Measurements from ENCODE around the gene LGALS14.
"Not testable (repeated sequence)": the region's sequence is repeated elsewhere in the genome, so short reads cannot be mapped to it uniquely, and the experiment has no call there.

LGALS14 gene, protein sequence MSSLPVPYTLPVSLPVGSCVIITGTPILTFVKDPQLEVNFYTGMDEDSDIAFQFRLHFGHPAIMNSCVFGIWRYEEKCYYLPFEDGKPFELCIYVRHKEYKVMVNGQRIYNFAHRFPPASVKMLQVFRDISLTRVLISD

DNA sequence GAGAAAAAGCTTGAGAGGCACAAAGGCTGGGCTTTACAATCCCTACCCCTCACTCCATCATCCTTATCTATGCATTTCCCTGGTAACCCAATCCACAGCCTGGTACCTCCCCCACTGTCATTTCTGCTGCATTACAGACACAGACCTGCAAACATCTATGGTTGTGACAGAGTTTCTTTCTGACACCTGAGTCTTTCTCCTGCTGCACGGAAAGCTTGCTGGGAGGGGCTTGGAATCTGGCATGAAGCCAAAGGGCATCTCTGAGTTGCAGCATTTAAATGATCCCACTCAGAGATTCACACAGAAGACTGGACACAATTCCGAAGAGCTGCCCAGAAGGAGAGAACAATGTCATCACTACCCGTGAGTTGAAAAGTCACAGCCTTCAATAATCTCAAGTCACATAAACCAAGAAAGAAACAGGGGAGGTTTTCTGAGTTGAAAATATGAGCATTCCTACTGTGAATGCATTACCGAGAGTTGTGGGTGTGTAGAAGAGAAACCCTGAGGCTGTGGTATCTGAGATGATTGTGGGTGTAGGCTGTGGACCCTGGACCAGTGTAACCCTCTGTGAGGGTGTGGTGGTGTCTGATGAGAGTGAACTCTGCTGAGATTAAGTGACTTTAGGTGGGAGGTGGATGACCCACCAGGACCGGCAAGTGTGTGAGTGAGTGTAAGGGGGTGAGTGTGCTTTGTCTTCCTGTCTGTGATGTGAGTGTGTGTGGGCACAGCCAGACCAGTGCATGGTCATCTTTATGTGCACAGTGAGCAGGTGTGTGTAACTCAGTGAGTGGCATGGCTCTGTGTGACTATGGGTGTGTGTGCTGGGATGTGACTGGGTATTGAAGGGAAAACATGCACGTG lies at the start of gene LGALS14:
Gene LGALS14, plus strand, starts transcription at position 301 of the 864 bp plus-strand sequence. Its CDS starts 48 bp downstream, at position 349.
- no peak for DNase-seq

DNA sequence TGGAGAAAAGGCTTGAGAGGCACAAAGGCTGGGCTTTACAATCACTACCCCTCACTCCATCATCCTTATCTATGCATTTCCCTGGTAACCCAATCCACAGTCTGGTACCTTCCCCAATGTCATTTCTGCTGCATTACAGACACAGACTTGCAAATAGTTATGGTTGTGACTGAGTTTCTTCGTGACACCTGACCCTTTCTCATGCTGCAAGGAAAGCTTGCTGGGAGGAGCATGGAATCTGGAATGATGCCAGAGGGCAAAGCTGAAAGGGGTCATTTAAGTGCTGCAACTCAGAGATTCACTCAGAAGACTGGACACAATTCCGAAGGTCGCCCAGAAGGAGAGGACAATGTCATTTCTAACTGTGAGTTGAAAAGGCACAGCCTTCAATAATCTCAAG lies 48.7 kb upstream of the LGALS14 start, which contains the start of gene LGALS16:
Gene LGALS16, plus strand, starts transcription at position 301 of the 400 bp plus-strand sequence. Its CDS starts 49 bp downstream, at position 350.
- DNase-seq, result no peak

DNA sequence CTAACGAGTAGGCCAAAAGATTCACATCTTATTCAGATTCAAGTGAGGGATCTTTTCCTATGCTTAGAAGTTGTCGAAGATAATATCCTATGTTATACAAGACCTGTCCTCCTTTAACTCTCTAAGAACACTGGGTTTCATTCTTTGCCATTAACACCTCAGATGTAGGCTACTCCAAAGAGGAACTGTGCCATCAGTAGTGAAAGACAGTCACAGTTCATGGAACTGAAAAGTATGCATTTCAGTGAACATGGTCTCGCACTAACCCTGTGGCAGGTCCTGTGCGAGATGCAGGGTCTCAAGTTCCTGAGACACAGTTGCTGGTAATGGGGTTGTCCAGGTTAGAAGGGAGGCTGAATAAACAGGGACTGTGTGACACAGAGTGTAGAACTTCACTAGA lies 44.5 kb upstream of the LGALS14 start:
- no peak for DNase-seq

DNA sequence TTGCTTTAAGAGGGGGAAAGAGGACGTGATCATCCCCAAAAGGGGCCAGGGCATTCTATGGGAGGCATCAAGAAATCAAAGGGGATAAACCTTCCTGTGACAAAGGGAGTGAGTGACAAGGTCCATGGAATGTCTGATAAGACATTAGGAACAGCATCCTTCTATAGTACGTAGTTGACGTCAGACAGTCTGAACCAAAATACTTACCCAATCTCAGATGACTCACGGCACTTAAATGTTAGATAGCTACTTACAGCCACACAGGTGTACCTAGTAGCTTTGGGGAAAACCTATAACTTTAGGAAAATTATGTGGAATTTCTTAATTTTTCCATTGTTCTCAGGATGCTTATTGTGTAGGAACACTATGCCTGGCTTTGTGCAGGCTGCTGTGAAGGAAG lies 43.6 kb upstream of the LGALS14 start:
- DNase-seq, result no peak

DNA sequence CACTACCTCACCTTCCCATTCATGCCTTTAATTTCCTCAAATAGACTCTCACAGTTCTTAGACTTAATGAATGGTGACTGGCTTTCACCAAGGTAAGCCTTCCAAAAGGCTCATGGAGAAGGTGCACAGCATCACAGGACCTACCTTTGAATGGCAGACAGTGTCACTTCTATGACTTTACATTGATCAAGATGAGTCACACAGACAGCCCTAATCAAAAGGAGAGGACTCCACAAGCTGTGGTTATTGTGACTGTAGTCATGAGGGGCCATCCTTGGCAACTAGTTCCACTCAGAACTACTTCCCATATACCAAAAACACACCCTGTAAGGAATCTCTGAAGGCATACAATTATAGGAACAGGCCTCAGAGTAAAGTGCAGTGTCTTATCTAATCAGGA lies 42.7 kb upstream of the LGALS14 start:
- no peak for DNase-seq

DNA sequence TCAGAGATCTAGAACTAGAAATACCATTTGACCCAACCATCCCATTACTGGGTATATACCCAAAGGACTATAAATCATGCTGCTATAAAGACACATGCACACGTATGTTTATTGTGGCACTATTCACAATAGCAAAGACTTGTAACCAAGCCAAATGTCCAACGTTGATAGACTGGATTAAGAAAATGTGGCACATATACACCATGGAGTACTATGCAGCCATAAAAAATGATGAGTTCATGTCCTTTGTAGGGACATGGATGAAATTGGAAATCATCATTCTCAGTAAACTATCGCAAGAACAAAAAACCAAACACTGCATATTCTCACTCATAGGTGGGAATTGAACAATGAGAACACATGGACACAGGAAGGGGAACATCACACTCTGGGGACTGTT lies 34.4 kb upstream of the LGALS14 start:
- DNase-seq, result not testable (repeated sequence)

DNA sequence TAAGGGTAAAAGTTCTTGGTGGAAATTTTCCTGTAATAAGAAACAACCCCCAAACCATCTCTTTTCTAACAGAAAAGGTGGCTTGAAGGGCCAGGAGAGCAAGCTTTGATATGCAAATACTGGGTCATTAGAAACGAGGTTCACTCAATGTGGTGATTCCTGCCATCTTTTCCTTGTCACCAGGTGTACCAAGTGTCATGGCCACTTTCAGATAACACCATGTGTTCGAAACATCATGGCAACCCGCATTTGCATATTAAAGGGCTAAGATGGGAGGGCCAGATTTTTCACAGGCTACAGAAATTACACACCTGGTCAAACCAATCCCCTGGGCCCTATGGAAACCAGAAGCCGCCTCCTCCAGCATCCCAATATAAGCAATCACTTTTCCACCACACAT lies 33.3 kb upstream of the LGALS14 start:
- no peak for DNase-seq

DNA sequence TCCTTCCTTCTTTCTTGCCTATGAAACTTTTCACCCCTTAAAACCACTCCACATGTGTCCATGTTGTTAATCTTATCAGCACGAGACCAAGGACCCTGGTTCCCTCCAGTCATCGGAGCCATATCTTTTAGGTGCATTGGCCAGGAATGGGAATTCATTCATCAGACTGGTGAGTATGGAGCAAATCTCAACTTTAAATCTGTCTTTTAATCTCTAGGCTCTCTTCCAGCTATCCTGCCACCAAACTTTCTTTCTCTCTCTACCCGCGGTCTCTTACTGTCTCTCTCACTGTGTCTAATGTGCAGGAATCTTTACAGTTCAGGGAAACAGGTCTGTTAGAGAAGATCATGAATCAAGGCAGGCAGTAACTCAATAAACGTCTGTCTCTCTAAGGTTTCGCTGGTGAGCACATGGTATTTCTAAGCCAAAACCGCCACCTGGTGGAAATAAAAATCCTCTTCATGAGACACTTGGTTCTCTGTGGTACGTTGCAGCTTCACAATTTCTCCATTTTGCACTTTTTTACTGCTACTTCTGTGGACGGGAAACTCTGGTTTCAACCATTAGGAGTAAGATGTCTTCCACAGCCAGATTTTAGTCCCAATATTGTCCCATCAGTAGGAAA lies 32.4 kb upstream of the LGALS14 start:
- DNase-seq, result peak in 6 of 14 donors; percentile 0 to 25 (median 2)

DNA sequence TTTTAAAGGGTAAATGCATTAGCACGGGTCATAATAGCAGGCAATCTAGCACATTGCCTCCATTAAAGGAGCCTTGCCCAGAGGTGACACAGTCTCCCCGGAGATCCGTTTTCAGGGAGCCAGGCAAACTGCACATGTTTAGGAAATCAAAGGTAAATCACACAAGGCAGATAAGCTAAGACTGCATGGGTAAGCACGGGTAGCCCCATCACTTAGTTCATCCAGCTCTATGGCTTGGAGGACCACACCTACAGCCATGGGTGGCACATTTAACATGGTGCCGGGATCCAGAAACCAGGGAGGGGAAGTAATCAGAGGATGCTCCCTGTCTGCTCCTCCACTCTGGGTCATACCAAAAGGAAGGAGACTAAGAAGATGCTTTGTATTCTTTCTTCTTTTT lies 31.8 kb upstream of the LGALS14 start:
- no peak for DNase-seq

DNA sequence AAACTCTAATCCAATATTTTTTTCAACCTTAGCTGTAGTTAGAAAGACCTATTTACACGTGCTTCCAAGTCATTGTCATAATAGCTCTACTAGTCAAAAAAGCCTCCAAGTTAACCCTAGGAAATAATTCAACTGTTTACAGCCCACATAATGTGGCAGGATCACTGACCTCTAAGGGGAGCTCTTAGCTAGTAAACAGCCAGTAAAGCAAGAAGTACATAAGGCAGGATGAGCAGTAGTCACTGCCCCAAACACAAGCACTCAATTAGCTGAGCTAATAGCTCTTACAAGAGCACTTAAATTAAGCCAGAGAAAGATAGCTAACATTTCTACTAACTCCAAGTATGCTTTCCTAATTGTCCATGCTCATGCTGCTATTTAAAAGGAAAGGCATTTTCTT lies 30.4 kb upstream of the LGALS14 start:
- DNase-seq, result not testable (repeated sequence)

DNA sequence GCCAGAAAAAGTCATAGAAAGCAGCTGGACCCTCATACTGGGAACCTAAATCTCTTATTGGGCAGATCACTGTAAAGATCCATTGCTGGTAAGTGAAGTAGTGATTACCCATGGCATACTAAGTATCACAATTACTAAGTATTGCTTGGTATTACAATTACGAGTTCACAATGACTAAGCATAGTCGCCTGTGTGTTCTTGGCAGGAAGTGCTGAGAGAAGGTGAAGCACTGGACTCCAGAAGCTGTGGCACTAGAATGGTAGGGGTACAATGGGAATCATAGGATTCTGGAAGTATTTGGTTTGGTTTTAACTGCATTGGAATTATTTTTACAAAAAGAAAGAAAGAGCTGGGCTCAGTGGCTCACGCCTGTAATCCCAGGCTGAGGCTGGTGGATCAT lies 28.3 kb upstream of the LGALS14 start:
- DNase-seq, result no peak

DNA sequence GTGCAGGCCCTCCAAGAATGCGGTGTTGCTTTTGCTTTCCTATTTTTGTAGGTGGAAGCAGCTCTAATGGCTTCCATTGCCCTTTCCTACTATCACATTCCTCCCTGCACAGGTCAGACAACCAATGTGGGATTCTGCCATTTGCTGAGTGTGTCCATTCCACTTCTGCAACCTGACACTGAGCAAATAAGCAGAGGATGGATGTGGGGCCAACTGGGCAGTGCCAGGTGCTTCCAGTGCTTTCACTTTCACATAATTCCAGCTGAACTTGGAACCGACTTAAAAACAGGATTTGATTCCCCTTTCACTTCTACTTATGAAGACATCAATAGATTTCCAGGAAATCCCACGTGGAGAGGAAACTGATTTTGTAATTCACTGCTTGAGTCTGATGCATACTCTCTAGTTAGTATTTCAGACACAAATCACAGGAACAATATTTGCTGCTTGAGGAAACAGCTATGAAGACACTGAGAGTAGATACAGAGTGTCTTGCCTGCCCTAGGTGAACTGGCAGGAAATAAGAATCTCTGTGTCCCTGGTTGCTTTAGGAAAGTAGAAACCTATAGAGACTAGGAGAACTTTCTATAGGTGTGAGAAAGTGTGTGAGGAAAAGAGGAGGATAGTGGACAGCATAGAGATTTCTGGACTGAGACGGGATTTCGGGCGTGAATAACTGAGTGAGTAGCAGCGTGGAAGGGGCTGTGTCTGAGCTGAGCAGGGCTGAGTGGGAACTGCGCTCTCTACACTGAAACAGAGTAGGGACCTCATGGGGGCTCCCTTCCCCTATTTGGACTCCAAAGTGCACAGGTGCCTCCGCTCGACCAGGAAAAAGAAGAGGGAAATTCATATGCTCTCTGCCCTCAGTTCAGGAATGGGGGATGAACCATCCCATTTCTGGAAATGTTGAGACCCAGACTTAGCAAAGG lies 26.1 kb upstream of the LGALS14 start:
- DNase-seq, result no peak

DNA sequence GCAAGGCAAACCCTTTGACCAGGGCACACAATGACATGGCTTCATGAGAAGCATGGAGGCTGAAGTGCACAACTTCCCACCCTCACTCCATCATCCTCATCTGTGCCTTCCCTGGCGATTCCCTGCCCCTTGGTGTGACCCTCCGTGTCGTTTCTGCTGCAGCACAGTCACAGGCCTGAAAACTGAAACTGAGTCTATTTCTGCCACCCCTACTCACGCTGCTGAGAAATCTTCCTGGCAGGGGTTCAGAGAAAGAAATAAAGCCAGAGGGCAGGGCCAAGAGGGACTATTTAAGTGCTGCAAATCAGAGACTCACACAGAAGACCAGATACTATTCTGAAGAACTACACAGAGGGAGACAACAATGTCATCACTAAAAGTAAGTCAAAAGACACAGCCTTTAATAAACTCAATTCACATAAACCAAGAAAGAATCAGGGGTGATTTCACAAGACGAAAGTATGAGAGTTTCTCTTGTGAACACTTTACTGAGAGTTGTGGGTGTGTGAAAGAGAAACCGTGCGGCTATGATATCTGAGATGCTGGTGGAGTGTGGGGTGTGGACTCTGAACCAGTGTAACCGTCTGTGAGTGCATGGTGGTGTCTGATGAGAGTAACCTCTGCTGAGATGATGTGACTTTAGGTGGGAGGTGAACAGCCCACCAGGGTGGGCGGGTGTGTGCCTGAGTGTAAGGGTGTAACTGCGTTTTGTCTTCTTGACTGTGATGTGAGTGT lies 25.1 kb upstream of the LGALS14 start:
- DNase-seq, result no peak

DNA sequence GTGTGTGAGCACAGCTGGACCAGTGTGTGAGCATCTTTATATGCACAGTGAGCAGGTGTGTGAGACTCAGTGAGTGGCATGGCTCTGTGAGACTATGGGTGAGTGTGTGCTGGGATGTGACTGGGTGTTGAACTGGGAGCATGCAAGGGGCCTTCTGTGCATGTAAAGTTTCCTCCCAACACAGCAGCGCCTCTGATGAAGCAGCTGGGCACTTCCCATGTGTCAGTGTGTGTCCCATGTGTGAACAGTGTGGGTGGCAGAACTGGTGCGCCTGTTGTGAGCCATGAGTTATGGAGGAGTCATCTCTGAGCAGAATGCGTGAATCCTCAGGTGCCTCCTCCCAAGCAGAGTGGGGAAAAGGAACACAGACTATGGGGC lies 24.5 kb upstream of the LGALS14 start:
- no peak for DNase-seq

DNA sequence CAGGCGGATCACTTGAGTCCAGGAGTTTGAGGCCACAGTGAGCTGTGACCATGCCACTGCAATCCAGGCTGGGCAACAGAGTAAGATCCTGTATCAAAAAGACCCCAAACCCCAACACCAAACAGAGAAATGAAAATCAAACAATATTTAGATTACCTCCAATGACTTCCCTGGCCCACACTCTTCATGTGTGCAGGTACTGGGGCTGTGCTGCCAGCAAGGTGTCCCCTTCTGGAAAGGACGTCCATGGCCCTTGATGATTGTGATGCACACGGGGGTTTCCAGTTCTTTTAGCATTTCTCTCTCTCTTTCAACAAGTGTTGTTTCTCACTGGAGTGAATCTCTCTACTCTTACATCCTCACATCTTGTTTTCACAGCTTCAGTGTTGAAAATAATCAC lies 23.7 kb upstream of the LGALS14 start:
- no peak for DNase-seq

DNA sequence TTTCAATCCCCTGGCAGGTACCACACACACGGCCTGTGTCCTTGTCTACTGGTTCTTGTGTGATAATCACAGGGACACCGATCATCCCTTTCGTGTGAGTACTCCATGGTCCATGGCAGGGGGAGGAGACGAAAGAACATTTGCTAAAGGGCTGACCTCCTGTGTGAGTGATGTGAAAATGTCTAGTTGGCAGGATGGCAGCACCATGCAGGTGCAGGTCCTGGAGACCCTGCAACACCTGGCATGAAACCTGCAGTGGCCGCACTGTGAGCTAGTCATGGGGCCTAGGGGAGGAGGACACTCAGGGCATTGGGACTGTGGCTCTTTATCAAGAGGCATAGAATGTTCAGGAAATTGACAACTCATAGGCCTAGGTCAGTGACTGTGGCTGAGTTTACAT lies 22.9 kb upstream of the LGALS14 start:
- no peak for DNase-seq

DNA sequence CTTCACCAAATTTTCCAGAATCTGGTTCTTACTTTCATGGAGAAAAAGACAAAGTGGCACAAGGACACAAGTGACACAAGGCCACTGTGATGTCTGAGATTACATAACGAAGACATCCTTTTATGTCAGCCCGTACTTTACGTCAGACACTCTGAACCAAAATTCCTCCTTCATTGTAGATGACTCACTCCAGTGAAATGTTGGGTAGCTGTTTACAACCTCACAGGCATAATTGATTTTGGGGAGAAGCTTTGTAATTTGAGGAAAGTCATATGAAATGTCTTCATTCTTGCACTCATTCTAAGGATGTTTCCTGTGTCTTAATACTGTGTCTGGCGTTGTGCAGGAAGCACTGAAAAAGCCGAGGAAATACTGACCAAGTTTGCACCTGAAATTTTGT lies 20.0 kb upstream of the LGALS14 start:
- no peak for DNase-seq

DNA sequence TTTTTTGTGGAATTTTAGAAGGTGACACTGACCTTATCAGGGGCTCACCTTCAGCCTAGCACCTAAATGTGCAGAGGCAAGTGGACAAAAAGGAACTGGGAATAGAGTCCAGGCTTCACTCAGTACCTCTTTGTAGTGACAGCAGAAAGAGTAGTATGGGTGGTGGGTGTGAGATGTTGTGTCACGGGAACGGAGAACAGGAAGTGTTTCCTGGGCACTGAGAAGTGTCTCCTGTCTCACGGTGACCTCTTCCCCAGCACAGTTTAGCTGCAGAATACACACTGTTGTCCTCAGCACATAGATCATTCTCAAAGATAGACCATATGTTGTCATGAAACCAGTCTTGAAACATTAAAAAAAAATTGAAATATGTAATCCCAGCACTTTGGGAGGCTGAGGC lies 17.5 kb upstream of the LGALS14 start:
- no peak for DNase-seq

DNA sequence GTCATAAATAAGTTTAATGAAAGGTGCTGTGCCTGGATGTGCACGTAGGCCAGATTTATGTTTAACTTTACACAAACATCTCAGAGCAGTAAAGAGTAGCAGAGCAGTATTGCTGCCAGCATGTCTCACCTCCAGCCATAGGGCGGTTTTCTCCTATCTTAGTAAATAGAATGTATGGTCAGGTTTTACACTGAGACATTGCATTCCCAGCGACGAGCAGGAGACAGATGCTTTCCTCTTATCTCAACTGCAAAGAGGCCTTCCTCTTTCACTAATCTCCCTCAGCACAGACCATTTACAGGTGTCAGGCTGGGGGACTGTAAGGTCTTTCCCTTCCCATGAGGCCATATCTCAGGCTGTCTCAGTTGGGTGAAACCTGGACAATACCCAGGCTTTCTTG lies 15.6 kb upstream of the LGALS14 start:
- not testable (repeated sequence) for DNase-seq

DNA sequence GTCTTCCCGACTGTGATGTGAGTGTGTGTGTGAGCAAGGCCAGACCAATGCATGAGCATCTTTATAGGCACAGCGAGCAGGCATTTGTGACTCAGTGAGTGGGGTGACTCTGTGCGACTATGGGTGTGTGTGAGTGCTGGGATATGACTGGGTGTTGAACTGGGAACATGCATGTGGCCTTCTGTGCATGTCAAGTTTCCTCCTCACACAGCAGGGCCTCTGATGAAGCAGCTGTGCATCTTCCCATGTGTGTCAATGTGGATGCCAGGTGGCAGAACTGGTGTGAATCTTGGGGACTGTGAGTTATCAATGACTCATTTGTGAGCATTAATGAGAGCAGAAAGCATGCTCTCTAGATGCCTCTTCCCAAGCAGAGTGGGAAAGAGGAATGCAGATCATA lies 12.1 kb upstream of the LGALS14 start:
- no peak for DNase-seq

DNA sequence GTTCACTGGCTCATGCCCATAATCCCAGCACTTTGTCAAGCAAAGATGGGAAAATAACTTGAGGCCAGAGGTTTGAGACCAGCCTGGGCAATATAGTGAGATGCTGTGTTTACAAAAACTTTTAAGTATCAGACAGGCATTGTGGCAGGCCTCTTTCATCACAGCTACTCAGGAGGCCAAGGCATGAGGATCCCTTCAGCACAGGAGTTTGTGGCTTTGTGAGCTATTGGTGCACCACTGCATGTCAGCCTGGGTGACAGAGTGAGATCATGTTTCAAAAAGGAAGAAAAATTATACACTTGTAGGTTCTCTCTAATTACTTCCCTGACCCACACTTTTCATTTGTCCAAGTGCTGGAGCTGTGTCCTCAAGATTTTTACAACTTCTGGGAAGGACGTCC lies 11.5 kb upstream of the LGALS14 start:
- DNase-seq, result no peak

DNA sequence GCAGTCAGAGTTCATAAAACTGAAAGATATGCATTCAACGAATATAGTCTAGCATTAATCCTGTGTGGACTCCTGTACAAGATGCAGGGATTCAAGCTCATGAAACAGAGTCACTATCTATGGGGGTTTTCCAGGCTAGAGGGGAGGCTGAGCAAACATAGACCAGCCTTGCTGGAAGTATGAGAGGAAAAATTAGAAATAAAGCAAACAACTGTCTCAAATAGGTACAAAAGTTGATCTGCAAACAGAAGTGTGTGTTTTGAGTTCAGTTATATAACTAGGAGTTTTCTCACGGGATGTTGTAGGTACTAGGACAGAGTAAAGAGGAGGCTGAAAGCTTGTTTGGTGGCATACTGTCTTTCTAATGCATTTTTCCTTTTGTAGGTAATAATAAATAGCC lies 8.5 kb upstream of the LGALS14 start:
- DNase-seq, result no peak

Data from C1 segment of cervical spinal cord (tissue), 14 donors.